HG02588 (cell line): ENCODE measurements around the gene MACROH2A1.

Experiments used
- ATAC-seq: cut with Tn5 transposase; IDR thresholded peaks from one replicate; pipeline ENCODE4 v1.9.1; 2021; ENCODE audit warnings: mild to moderate bottlenecking, moderate library complexity; ENCODE audit not compliant: unreplicated experiment

The MACROH2A1 gene

DNA sequence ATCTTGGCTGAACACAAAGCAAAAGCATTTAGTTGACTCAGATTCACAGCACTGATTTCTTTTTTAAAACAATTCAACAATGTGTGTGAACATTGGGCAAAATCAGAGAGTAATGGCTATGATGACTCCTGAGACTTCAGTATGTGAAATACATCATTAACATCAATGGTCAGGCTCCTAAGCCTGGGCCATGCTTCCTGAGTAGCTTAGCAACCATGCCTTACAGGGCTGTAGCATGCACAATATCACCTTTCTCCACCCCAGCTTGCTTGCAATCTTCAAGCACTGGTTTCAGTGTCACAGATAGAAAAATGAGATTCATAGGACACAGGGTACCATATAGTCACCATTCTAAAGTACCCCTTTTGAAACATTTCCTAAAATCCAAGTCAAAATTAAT lies 41.3 kb downstream of the MACROH2A1 start:
- no peak for ATAC-seq

DNA sequence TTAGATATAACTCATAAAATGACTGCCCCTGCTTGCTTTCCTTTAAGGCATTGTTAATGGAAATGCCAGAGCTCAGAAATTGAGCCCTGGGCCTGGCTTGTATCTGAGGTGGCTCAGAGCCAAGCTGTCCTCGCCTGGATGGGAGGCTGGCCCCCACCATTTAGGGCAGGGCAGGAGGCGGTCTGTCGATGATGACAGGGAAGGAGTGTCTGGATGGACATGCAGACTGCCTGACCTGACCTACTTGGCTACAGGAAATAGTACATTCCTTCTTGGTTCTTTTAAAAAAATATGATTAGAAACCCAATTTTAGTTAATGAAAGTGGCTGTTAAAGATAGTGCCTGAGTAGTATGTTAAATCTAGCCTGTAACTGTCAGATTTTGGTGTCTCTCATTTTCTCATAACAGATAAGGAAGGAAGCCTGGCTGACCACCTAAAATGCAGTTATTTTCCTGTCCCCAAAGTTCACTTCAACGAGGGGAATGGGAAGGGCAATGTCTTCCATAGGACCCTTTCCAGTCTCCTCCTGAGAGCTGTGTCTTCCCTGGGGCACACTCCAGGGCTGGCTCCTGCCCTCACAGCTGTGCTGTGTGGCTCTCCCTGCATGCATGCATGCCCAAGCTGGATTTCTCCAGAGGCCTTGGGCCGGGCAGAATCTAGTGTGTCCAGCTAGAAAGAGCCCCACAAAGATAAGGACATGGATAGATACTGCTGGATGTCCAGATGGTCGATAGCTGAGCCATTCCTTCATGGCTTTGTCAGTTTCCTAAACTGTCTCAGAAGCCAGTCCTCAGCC lies 42.3 kb downstream of the MACROH2A1 start:
- no peak for ATAC-seq

DNA sequence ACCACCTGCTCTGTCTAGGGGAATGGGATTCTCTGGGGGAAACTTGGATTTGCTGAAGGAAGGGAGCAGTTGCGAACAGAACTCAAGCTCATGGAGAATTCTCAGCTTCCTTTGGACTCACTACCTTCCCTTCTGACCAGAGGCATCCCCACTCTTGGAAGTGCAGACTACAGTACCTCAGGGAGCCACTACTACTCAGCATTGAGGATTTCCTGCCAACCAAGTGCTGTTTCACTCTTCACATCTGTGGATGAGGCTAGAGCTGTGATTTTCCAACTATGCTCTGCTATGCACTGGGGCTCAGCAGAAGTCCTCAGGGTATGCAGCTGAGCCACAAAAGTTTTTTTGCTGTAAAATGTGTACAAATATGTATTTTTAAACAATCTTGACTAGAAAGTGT lies 43.9 kb downstream of the MACROH2A1 start:
- no peak for ATAC-seq

DNA sequence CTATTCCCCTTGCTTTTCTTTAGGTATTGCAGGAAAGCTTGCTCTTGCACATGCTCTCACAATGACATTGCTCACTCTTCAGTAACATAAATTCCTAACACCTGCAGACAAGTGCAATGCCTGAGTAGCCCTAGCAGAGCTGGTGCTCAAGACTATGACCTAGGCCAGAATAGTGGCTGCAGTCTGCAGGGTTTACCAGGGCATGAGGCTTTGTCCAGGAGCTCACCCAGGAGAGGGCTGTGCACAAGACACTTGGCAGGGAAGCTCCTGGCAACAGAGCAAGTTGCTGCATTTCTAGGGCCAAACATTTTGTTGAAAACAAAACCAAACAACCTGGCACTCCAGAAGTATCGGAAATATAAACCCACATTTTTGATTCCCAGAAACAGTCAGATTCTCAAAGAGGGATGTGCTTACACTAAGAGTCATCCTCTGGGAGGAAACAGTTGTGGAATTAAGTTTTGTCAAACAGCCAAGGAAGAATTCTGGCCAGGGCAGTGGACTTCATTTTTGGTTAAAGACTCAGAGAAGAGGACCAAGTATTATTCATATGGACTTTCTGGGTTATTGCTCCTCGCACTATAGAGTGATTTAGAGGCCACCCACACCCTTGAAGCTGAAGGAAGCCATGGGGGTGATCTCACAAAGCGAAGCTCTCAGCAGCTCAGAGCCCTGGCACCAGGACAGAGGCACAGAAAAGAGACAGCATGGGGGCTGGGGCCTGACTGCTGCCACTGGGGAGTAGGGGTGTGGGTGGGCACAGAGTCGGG lies 44.9 kb downstream of the MACROH2A1 start:
- no peak for ATAC-seq

DNA sequence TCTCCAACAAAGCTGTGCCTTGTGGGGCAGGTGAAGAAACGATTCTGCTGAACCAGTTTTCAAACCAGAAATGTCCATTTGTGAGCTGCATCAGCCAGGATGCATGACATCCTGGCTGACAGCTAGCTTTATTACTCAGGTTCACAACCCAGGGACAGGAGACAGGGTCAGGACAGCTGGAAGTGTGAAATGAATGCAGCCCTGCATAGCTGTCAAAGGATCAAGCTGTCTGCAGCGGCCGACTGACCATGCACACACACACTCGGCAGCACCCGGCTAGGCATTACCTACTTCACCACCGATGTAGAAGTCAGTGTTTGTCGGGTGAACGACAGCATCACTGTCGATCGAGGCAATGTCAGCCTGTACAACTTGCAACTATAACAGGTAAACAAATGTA lies 48.5 kb downstream of the MACROH2A1 start:
- no peak for ATAC-seq

DNA sequence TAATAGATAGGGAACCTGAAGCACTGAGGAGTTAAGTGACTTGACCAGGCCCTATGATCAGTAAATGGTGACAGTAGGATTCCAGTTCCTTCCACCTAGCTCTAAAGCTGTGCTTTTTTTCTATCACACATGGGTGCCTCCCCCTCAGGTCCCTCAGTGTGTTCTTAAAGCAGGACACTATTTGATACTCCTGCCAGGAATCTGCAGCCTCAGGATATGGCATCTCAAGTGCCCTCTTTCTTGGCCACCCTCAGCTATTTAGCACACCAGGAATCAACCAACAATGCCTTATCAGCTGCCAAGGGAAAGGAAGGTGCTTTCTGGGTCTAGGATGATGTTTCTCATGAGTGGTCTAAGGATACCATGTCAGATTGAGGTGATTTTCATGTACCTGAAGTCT lies 49.1 kb downstream of the MACROH2A1 start:
- no peak for ATAC-seq

DNA sequence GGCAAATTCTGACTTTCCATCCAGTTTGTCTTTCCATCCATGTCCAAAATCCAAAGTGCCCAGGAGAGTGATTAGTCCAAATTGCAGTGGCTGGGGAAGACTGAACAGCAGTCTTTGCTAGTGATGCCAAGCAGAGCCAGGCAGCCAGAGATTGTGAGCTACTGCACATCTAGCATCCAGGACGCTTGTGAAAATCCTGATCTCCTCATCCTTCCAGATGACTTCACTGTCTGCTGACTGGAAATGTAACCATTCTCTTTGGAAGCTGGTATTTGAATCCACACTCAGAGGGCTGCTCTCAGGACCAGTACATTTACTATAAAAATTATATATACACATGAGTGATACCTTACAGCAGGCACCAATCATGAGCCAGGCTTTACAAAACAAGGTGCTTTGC lies 49.6 kb downstream of the MACROH2A1 start:
- no peak for ATAC-seq

DNA sequence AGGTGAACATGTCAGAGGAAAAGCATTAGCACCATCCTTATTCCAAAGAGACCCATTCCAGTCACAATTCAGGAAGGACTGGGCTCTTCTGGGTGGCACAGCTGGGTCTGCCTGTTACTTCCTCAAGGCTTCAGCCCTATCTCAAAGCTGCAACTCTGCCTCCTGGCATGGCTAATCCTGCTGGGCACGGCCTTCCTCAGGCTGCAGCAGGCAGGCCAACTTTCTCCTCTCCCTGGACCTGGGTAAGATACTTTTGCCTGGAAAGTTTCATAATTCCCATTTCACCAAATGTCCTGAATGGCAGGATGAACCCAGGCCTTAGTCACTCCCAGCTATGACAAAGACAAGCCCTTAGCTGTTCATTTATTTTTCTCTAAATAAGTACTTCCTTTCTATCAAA lies 50.1 kb downstream of the MACROH2A1 start:
- ATAC-seq, result no peak

DNA sequence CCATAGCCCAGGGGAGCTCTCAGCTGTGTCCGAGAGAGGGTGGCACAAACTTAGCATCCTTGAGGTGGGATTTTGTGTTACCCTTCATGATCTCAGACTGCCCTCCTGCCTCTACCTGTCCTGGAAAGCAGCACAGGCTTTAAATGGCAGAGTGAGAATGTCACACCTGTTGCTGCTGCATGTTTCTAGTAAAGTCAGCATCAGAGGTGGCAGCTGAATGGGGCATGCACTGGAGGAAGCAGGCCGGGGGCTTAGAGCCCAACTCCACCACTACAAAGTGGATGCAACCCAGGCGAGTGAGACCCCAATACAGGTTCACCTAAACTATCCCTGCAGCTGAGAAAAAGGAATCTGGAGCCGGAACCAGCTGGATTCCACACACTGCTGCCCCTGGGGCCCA lies 51.6 kb downstream of the MACROH2A1 start:
- ATAC-seq, result no peak

DNA sequence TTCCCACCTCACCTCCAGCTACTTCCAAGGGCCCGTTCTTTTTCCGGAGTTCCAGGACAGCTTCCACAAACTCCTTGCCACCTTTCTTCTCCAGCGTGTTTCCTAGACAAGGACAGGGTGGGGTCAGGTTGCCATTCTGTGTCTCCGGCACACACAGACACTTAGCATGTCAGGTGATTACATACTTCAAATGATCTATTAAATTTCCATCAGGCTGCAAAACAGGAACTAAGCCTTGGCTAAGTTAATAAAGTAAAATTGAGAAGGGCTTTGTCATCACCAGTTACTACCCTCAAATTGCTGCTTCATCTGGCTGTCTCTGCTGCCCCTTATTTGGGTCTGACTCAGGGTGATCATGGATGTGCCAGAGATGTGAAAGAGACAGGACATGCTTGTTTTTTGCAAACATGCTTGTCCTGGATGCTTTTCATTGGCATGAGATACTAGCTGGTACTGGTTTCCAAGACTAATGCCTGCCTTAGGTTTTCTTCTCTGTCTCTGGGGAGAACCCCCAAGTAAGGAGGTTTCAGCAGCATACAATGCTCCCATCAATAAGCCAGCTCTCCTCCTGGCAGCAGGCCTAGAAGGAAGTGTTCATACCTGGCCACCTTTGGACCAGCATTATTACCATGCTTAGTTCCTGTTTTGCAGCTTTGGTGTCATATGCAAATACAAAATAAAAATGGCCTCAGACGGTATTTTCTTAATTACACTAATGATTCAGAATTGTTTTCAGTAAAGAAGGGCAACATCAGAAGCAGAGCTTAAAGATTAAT lies 52.9 kb downstream of the MACROH2A1 start:
- no peak for ATAC-seq

DNA sequence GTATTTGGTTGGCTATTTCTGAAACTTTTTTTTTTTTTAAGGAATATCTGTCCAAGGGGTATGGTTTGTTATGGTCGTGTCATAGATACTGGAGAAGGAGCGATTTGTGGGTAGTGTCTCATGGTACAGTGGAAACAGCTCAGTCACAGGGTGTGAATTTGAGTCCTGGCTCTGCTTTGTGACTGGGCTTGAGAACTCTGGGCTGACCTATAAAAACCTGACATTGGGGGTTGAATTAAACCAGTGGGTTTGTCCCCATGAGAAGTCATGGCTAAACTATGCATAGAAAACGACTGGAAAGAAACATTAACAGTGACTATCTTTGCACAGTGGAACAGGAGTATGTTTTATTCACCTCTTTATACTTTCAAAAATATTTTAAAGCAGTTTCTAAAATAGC lies 54.7 kb downstream of the MACROH2A1 start:
- no peak for ATAC-seq

DNA sequence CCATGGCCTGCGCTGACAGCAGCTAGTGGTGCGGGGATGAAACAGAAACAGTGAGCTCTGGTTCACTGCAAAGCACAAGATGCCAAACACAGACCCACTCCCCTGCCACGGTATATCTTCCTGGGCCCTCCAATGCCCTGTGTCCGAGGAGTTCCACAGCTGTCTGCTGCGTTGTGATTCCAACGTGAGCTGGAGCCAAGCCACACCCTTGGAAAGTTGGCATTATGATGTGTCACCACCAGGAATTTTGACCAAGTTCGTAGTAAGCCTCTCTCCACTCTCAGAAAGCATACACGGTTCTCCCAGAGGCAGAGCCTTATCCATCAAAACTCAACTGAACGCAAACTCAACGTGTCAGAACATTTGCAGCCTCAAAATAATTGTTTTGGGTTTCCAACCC lies 55.6 kb downstream of the MACROH2A1 start:
- no peak for ATAC-seq

DNA sequence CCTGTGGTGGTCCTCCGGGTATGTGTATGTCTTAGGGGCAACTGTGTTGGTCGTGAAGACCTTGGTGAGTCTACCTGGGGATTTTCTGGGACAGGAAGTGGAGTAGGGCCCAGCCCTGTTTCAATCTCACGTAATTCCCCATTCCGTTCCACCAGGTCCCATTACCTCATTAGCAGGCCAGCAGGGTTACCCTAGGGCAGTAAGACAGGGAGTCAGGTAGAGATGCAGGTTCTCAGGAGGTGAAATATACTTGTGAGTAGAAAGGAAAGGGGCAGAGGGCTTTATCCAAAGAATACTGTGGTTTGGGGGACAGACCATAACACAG lies 56.5 kb downstream of the MACROH2A1 start:
- no peak for ATAC-seq

DNA sequence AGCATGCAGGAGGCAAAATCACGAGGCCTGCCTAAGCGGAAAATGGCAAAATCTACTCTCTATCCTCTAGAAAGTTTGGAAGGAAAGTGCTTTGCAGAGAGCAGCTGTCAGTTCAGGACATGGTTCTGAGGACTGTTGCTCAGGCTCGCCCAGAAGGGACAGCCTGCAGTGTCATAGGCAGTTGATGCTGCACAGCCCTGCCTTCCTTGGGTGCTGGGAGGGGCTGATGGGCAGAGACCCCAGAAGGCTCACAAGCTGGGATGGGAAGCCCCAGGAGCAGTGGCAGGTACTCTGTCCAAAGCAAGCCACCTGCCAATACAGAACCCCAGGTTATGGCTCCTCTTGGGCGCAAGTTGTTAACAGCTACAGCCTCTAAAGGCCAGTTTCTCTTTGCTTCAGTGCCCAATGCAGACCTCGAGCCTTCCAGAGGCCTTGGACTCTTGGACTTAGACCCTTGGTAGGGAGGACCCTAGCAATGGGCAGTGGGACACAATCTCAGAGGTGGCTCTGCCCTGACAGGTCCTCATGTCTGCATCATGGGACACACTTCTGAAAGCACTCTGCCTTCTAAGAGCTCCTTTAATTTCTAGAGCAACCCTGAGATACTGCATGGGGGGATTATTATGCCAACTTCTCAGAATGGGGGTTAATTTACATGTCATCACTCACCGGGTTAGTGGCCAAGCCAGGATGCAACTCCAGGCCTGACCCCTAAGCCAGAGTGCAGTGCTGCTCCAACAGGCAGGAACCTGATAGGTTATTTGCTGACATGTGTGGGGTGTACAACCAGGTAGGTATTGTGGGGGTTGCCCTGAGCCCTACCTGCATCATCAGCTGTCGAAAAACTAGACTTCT lies 57.1 kb downstream of the MACROH2A1 start:
- no peak for ATAC-seq

DNA sequence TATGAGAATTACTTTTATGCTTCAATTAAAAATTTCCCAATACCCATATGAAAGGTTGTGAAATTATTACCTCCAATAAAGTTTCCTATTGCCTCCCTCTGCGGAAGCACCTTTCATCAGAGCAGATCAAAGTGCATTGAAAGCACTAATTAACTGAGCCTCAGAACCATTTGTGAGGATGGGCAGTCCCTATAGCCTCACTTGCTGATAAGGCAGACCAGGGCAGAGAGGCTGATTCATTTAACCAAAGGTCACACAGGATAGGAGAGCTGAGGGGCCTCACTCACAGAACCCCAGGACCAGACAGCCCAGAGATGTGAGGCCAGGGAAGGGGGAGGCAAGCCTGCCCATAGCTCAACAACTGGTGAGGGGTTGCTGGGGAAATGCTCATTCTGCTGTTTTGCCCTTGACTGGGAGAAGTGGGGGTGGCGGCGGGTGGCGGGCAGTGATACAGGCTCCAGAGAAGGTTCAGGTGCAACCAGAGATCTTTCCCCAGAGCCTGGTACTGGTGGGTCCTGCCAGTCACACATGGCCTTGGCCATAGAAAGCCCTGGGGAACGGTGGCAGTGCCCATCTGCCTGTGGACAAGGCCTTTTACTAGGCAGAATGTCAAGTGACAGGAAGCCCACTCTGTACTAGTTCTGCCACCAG lies 57.9 kb downstream of the MACROH2A1 start:
- no peak for ATAC-seq

DNA sequence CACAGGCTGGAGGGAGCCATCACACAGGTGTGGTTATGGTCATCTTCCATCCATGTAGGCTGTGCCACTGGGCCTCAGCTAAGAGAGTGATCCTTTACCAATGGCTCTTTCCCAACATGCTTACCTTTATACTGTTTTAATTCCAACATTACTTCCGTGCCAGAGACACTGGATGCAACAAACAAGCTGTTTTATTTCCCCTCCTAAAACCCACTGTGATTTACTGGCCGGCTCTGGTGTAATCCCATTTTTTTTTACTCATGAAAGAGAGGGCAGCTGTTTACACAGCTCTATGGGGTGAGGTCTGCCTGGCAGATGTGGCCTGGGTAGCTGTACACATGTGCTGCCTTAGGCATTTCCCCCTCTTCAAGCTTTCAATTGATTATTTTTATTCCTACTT lies 58.5 kb downstream of the MACROH2A1 start:
- no peak for ATAC-seq

DNA sequence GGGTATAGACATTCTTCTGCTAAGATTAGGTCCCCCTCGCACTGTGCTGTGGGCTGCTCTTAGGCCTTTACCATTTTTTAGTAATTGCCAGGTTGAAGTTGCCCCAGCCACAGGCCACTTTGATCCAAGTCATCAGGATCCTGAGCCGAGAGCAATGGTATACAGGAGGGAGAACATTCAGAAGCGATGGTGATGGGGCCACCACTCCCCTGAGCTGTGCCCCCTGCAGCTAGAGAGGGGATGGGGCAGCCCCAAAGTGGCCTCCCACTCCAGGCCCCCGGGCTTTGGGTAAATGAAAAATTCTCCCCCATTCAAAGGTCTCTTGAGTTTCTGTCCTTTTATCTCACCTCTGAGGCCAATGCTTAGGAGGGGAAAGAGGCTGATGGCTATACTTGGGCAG lies 59.4 kb downstream of the MACROH2A1 start:
- no peak for ATAC-seq

DNA sequence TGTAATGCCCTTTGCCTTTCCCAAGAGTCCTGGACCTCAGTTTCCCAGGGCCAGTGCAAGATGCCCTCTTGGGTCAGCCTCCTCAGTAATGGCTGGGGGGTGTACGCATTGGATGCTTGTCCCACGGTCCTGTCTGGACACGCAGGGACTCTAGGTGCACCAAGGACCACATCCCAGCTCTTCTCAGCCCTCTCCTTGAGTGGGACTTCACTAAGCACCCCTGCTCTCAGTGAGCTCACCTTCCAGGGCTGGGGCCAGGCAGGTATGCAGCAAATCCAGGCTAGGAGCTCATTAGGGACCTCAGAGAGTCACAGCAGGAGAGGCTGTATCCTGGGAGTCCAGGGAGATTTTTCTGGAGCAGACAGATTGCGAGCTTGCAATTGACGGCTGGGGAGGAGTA lies 59.8 kb downstream of the MACROH2A1 start:
- no peak for ATAC-seq

DNA sequence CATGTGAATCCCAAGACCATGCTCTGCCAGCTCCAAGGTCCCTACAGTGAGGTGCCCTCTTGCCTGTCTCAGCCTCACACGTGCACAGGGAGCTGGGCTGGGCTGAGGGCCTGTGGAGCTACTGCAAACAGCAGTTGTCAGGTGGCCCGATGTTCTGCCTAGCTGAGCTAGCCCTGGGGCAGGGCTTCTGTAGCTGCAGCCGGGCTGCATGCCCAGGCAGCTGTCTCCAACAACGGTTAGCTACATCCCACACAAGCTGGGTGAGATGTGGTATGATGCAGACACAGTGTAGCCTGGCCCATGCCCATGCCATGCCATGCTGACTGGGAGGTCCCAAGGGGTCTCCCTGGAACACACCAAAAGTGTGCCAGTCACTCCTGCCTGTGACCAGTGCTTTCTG lies 62.0 kb downstream of the MACROH2A1 start:
- ATAC-seq, result no peak

DNA sequence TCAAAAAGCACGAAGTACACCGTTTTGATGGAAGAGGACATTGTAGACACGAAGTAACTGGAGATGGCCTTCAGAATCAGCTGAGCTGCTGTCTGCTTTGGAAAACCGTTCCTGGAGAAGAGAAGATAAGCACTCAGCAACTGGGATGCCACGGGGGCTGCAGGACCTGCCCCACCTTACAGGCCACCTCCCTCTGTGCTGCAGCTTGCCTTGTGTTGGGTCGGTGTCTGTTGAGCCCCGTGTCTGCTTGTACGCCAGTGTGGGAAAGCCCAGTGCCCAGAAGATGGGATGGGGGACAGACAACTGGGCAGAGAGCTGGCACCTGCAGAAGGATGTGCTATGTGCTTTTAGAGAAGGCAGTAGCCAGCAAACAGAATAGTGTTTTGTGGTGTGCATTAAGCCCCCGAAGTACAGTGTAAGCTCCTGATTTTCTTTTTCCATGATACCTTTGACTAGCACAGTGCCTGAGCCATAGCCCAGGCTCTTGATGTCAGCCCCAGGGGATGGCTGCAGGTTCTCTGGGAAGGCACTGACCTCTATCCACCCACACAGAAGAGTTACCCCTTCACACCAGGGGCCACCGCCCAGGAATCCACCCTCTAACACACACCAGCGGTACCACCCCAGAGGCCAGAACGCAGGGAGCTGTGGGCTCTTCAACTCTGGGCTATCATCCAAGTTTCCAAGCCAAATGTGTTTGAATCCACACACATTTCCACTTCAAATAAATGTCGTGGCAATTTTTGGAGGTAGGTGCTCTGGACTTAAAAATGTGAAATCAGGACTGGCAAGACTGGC lies 63.8 kb downstream of the MACROH2A1 start:
- no peak for ATAC-seq
